Prostate gland (tissue), 2 donors: ENCODE results near the gene TOGARAM1. TPM values are rescaled to one million over a fixed set of nuclear protein-coding genes. Genes with fewer than 3 reads are reported as not detected.

Experiments
- DNase-seq: peaks from one replicate; pipeline ENCODE4 v3.0.0-alpha.2; 2019; ENCODE audit warnings: low spot score
- H3K27ac ChIP-seq, 2 donors: fragments of 200-600 bp; sonication (generic); 2 replicates each; pipeline ENCODE4 v1.5.1; 2017 to 2019
- H3K27me3 ChIP-seq: fragments of 200-600 bp; sonication (generic); replicated peaks from 2 replicates; pipeline ENCODE4 v1.5.1; 2019; ENCODE audit not compliant: insufficient read depth
- H3K36me3 ChIP-seq, 2 donors: fragments of 200-600 bp; sonication (generic); 1 replicate in 1 of 2; 2 replicates in 1 of 2; pipeline versions ENCODE4 v1.5.1 to v1.8.1; 2017 to 2019
- H3K4me1 ChIP-seq: fragments of 200-600 bp; sonication (generic); replicated peaks from 2 replicates; pipeline ENCODE4 v1.5.1; 2019
- H3K4me3 ChIP-seq, 2 donors: fragments of 200-600 bp; sonication (generic); 2 replicates each; pipeline ENCODE4 v1.5.1; 2017 to 2019
- H3K9me3 ChIP-seq: fragments of 200-600 bp; sonication (generic); 2 replicates; pipeline ENCODE4 v1.5.1; 2017
- POLR2A ChIP-seq: fragments of 450-650 bp; IDR thresholded peaks from one replicate; pipeline ENCODE4 v1.6.1; 2016; ENCODE audit warnings: antibody characterized with exemption, mild to moderate bottlenecking
- POLR2AphosphoS5 ChIP-seq: sonication (generic); formaldehyde crosslinking; IDR thresholded peaks from one replicate; pipeline ENCODE4 v1.6.1; 2017; ENCODE audit warnings: antibody characterized with exemption
- WGBS: methylation state at CpG from one replicate; pipeline ENCODE4 v1.1.5; 2018; 5-methylcytosine and 5-hydroxymethylcytosine counted together
- intact Hi-C: fragments of 100-400 bp; cut with DNase I; formaldehyde crosslinking; loops from one replicate; pipeline ENCODE4 v1.14.2; 2022
- total RNA-seq, 2 donors: library from RNA; depleted of rRNA; stranded (reverse); fragments of >200 nt; gene quantifications; one replicate each; pipeline ENCODE4 v1.1.0, GENCODE V29; 2016
- TF ChIP-seq, protein P1 (sequence below), 4 experiments: fragments of 200-600 bp in 2 of 4; fragments of 450-650 bp in 2 of 4; sonication (generic) in 2 of 4; IDR thresholded peaks; 1 replicate in 3 of 4; 2 replicates in 1 of 4; pipeline ENCODE4 v1.5.1; 2016 to 2019; ENCODE audit warnings: antibody characterized with exemption in 4 of 4, mild to moderate bottlenecking in 2 of 4, moderate library complexity in 2 of 4

TOGARAM1 gene
- total RNA-seq, 2 donors from 2014 or later: 17.9 to 26.8 TPM

DNA sequence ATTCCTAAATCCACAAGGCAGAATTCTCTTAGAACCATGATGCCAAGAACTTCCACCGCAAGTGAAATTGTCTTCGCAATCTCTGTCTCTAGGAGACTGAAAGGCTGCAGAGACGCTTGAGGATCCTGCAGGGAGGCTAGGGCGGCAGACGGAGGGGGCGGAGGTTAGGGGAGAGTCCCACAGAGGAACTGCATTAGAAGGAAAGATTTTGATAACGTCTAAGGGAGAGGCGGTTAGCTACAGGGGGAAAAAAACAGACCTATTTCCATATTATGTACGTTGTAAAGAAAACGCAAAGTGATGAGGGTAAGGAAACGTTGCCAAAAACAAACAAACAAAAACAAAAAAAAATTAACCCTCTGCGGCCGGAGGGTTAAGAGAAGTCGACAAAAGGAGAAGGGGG is 838 bp upstream of the TOGARAM1 start:
- H3K4me3 ChIP-seq: peak overlapping the region; percentile 69 to 78
- no peaks in the 10 kb centered on the region for H3K36me3 ChIP-seq
- no peaks in the 10 kb centered on the region for H3K27me3 ChIP-seq
- WGBS: under 1% methylated on average over 14 of the region's 14 CpGs
- TF ChIP-seq POLR2A (no peak), POLR2AphosphoS5 (no peak)
- TF ChIP-seq, protein P1, sequence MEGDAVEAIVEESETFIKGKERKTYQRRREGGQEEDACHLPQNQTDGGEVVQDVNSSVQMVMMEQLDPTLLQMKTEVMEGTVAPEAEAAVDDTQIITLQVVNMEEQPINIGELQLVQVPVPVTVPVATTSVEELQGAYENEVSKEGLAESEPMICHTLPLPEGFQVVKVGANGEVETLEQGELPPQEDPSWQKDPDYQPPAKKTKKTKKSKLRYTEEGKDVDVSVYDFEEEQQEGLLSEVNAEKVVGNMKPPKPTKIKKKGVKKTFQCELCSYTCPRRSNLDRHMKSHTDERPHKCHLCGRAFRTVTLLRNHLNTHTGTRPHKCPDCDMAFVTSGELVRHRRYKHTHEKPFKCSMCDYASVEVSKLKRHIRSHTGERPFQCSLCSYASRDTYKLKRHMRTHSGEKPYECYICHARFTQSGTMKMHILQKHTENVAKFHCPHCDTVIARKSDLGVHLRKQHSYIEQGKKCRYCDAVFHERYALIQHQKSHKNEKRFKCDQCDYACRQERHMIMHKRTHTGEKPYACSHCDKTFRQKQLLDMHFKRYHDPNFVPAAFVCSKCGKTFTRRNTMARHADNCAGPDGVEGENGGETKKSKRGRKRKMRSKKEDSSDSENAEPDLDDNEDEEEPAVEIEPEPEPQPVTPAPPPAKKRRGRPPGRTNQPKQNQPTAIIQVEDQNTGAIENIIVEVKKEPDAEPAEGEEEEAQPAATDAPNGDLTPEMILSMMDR (IDR thresholded peaks at IDR 0.05): no peak
- peak overlapping the region; percentile 90 to 92 for H3K27ac ChIP-seq
- DNase-seq: peak; percentile 46
- intact Hi-C loops: loop anchor here (2.0 to 5.0 kb wide), 4 partner anchors 64 to 291 kb away; partner anchors contain the start of genes FANCM, FKBP3, MIS18BP1 and PRPF39
- peaks cover 4% of the 10 kb centered on the region for H3K4me1 ChIP-seq
- H3K9me3 ChIP-seq: no peaks in the 10 kb centered on the region

DNA sequence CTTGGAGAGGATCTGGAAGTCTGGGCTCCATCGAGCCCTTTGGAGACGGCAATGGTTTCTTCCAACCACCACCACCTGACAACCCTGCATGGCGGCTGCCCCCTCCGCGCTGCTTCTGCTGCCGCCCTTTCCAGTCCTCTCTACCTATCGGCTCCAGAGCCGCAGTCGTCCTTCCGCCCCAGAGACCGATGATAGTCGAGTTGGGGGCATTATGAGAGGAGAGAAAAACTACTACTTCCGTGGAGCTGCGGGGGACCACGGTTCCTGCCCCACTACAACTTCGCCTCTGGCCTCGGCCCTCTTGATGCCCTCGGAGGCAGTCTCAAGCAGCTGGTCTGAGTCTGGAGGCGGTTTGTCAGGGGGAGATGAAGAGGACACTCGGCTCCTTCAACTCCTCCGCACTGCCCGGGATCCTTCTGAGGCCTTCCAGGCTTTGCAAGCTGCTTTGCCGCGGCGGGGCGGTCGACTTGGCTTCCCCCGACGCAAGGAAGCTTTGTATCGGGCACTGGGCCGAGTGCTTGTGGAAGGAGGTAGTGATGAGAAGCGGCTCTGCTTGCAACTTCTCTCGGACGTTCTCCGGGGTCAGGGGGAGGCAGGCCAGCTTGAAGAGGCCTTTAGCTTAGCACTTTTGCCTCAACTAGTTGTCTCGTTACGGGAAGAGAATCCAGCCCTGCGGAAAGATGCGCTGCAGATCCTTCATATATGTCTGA is 499 bp downstream of the TOGARAM1 start:
- TF ChIP-seq POLR2A (no peak), POLR2AphosphoS5 (no peak)
- TF ChIP-seq, protein P1 (IDR thresholded peaks at IDR 0.05): no peak
- no peaks in the 10 kb centered on the region for H3K36me3 ChIP-seq
- intact Hi-C loops: loop anchor here (5.0 kb wide), 1 partner anchor 290 kb away; the partner anchor contains the start of gene MIS18BP1
- WGBS: 2% methylated on average over 29 of the region's 39 CpGs
- DNase-seq: peak; percentile 29
- no peaks in the 10 kb centered on the region for H3K27me3 ChIP-seq
- H3K9me3 ChIP-seq: no peaks in the 10 kb centered on the region
- peak overlapping the region; percentile 69 to 78 for H3K4me3 ChIP-seq
- H3K4me1 ChIP-seq: peaks cover 6% of the 10 kb centered on the region
- H3K27ac ChIP-seq: peak overlapping the region; percentile 90 to 92

GRCh38 chr14:44963044-44963528 is 1.1 kb downstream of the TOGARAM1 start:
- Histone ChIP-seq H3K36me3 (no peaks in the 10 kb centered on the region), H3K9me3 (no peaks in the 10 kb centered on the region), H3K4me1 (peaks cover 6% of the 10 kb centered on the region), H3K27me3 (no peaks in the 10 kb centered on the region), H3K4me3 (peak overlapping the region; percentile 69 to 78), H3K27ac (peak overlapping the region; percentile 90 to 92)
- no peak for TF ChIP-seq POLR2A
- WGBS: 29% methylated on average over 13 of the region's 13 CpGs
- no peak for DNase-seq
- intact Hi-C loops: loop anchor here (5.0 kb wide), 1 partner anchor 289 kb away; the partner anchor contains the start of gene MIS18BP1

DNA sequence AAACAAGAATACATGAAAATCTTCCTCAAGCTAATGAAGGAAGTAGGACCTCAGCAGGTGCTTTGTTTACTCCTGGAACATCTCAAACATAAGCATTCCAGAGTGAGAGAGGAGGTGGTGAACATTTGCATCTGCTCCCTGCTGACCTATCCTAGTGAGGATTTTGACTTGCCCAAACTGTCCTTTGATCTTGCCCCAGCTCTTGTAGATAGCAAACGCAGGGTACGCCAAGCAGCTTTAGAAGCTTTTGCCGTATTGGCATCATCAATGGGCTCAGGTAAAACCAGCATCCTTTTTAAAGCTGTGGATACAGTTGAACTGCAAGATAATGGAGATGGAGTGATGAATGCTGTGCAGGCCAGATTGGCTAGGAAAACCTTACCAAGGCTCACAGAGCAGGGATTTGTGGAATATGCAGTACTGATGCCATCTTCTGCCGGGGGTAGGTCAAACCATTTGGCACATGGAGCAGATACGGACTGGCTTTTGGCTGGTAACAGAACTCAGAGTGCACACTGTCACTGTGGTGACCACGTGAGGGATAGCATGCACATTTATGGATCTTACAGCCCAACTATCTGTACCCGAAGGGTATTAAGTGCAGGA is 1.9 kb downstream of the TOGARAM1 start:
- H3K27ac ChIP-seq: no peak overlapping the region
- TF ChIP-seq POLR2A (no peak), POLR2AphosphoS5 (no peak)
- TF ChIP-seq, protein P1 (IDR thresholded peaks at IDR 0.05): no peak
- H3K9me3 ChIP-seq: no peaks in the 10 kb centered on the region
- no peak for DNase-seq
- WGBS: 23% methylated on average over 7 of the region's 7 CpGs
- H3K27me3 ChIP-seq: no peaks in the 10 kb centered on the region
- H3K4me1 ChIP-seq: peaks cover 6% of the 10 kb centered on the region
- no peaks in the 10 kb centered on the region for H3K36me3 ChIP-seq
- intact Hi-C loops: loop anchor here (5.0 kb wide), 1 partner anchor 288 kb away; the partner anchor contains the start of gene MIS18BP1
- H3K4me3 ChIP-seq: peak overlapping the region; percentile 69 to 78

DNA sequence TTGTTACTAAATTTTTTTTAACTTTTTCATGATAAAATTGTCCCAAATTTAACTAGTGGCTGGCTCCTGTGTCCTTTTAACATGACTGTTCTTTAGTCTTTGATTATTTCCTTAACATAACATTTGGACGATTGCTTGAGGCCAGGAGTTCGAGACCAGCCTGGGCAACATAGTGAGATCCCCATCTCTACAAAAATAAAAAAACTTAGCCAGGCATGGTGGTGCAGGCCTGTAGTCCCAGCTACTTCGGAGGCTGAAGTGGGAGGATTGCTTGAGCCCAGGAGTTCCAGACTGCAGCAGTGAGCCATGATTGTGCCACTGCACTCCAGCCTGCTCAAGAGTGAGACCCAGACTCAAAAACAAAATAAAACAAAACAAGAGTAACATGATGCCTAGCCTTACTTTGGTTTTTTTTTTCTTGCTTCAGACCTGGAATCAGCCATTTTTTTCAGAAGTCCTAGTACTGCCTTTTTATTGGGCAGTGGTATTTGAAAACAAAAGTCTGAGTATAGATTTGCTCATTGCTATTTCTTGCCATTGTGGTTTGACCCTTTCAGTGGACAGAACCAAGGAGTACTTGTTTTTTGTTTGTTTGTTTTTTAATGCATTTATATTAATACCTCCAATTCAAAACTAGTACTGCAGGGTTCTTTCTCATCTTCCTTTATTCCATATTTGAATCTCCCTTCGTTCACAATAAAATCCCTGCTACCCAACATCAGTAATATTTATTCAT is 4.8 kb downstream of the TOGARAM1 start:
- WGBS: 87% methylated on average over 4 of the region's 4 CpGs
- Histone ChIP-seq H3K4me3 (no peak overlapping the region), H3K27ac (no peak overlapping the region), H3K36me3 (no peaks in the 10 kb centered on the region), H3K4me1 (peaks cover 3% of the 10 kb centered on the region), H3K27me3 (no peaks in the 10 kb centered on the region), H3K9me3 (no peaks in the 10 kb centered on the region)
- no peak for DNase-seq
- TF ChIP-seq, protein P1 (IDR thresholded peaks at IDR 0.05): no peak
- no peak for TF ChIP-seq POLR2AphosphoS5
- intact Hi-C loops: no loop called here
